Gastroesophageal sphincter (tissue), 4 donors: ENCODE results near the gene ALPP. TPM values are rescaled to one million over a fixed set of nuclear protein-coding genes. Genes with fewer than 3 reads are reported as not detected.
"Not testable (repeated sequence)": the region's sequence is repeated elsewhere in the genome, so short reads cannot be mapped to it uniquely, and the experiment has no call there.

ENCODE experiments used
- ATAC-seq: fragments of 150-250 bp; one replicate; pipeline ENCODE4 v1.9.1; 2016; ENCODE audit warnings: mild to moderate bottlenecking, moderate library complexity
- H3K27ac ChIP-seq, 4 donors: fragments of 200-600 bp; sonication (generic) in 3 of 4; 1 replicate in 3 of 4; 2 replicates in 1 of 4; pipeline ENCODE4 v1.5.1; 2016 to 2019
- H3K27me3 ChIP-seq: fragments of 200-600 bp; sonication (generic); one replicate; pipeline ENCODE4 v1.5.1; 2019
- H3K36me3 ChIP-seq, 2 donors: fragments of 200-600 bp; sonication (generic); one replicate each; pipeline ENCODE4 v1.5.1; 2019; ENCODE audit warnings: control low read depth in 1 of 2
- H3K4me1 ChIP-seq, 3 donors: fragments of 200-600 bp; sonication (generic); 1 replicate in 2 of 3; 2 replicates in 1 of 3; pipeline ENCODE4 v1.5.1; 2016 to 2019; ENCODE audit warnings: control low read depth in 2 of 3
- H3K4me3 ChIP-seq, 2 donors: fragments of 200-600 bp; sonication (generic); one replicate each; pipeline ENCODE4 v1.5.1; 2019; ENCODE audit warnings: mild to moderate bottlenecking in 1 of 2, moderate library complexity in 1 of 2
- H3K9me3 ChIP-seq, 3 donors: fragments of 200-600 bp; sonication (generic); one replicate each; pipeline ENCODE4 v1.5.1; 2017 to 2019; ENCODE audit warnings: control low read depth in 2 of 3
- CTCF ChIP-seq, 4 experiments: fragments of 200-600 bp in 2 of 4; fragments of 450-650 bp in 2 of 4; sonication (generic) in 1 of 4; IDR thresholded peaks; one replicate each; pipeline ENCODE4 v1.5.1; 2017 to 2019; ENCODE audit warnings: antibody characterized with exemption in 4 of 4, mild to moderate bottlenecking in 2 of 4, moderate library complexity in 2 of 4
- EP300 ChIP-seq: sonication (generic); formaldehyde crosslinking; IDR thresholded peaks from one replicate; pipeline ENCODE4 v1.6.1; 2017; ENCODE audit warnings: antibody characterized with exemption, mild to moderate bottlenecking
- POLR2A ChIP-seq, 2 donors: fragments of 450-650 bp; IDR thresholded peaks; one replicate each; pipeline ENCODE4 v1.6.1; 2017; ENCODE audit warnings: antibody characterized with exemption in 2 of 2, mild to moderate bottlenecking in 2 of 2, moderate library complexity in 1 of 2
- POLR2AphosphoS5 ChIP-seq: sonication (generic); formaldehyde crosslinking; IDR thresholded peaks from one replicate; pipeline ENCODE4 v1.6.1; 2017; ENCODE audit warnings: antibody characterized with exemption
- WGBS, 2 donors: methylation state at CpG; one replicate each; pipeline ENCODE4 v1.1.5; 2018; ENCODE audit warnings: low coverage in 1 of 2; 5-methylcytosine and 5-hydroxymethylcytosine counted together
- total RNA-seq, 4 donors: library from RNA; depleted of rRNA; stranded (reverse); fragments of >200 nt; gene quantifications; one replicate each; pipeline ENCODE4 v1.1.0, GENCODE V29; 2016

Gene ALPP
- total RNA-seq, 4 donors from 2014 or later, result not detected

- no peaks in the 10 kb centered on the region for H3K36me3 ChIP-seq
- 60 to 82% methylated on average over 1 to 4 of the region's 8 CpGs for WGBS, 2 donors
Measured at GRCh38 chr2:232362174-232362900, 16.2 kb upstream of the ALPP start.

GRCh38 chr2:232363064-232363783, 15.3 kb upstream of the ALPP start:
- not testable (repeated sequence) for H3K4me3 ChIP-seq, H3K9me3 ChIP-seq, H3K27ac ChIP-seq, H3K36me3 ChIP-seq, H3K4me1 ChIP-seq, ATAC-seq
- 94% methylated on average over 2 of the region's 12 CpGs; no CpG with 5 or more reads in 1 of the 2 donors for WGBS, 2 donors
- peaks cover 19% of the 10 kb centered on the region for H3K27me3 ChIP-seq

More at GRCh38 chr2:232362174-232362900, 16.2 kb upstream of the ALPP start:
- Histone ChIP-seq H3K4me3 (no peak overlapping the region), H3K27ac (no peak overlapping the region), H3K9me3 (no peaks in the 10 kb centered on the region), H3K27me3 (peaks cover 10% of the 10 kb centered on the region), H3K4me1 (no peaks in the 10 kb centered on the region)
- ATAC-seq, result no peak
- TF ChIP-seq EP300 (no peak), POLR2A (IDR thresholded peaks at IDR 0.05) (no peak), CTCF (IDR thresholded peaks at IDR 0.05) (no peak), POLR2AphosphoS5 (no peak)

GRCh38 chr2:232363784-232364615, 14.6 kb upstream of the ALPP start:
- no peak for TF ChIP-seq POLR2AphosphoS5
- TF ChIP-seq CTCF (IDR thresholded peaks at IDR 0.05), result no peak
- TF ChIP-seq POLR2A (IDR thresholded peaks at IDR 0.05), result no peak
- TF ChIP-seq EP300, result no peak
- H3K27ac ChIP-seq, result no peak overlapping the region
- H3K9me3 ChIP-seq, result no peaks in the 10 kb centered on the region
- ATAC-seq, result no peak
- no peak overlapping the region for H3K4me3 ChIP-seq
- peaks cover 23% of the 10 kb centered on the region for H3K27me3 ChIP-seq
- 29 to 65% methylated on average over 1 to 5 of the region's 14 CpGs for WGBS, 2 donors
- H3K4me1 ChIP-seq, result no peaks in the 10 kb centered on the region
- H3K36me3 ChIP-seq, result no peaks in the 10 kb centered on the region

GRCh38 chr2:232364806-232365594, 13.6 kb upstream of the ALPP start:
- ATAC-seq, H3K9me3 ChIP-seq, H3K36me3 ChIP-seq, H3K4me3 ChIP-seq, H3K4me1 ChIP-seq, H3K27ac ChIP-seq: not testable (repeated sequence)
- WGBS, 2 donors, result 100% methylated on average over 1 of the region's 18 CpGs; no CpG with 5 or more reads in 1 of the 2 donors
- peaks cover 23% of the 10 kb centered on the region for H3K27me3 ChIP-seq

- TF ChIP-seq POLR2A (IDR thresholded peaks at IDR 0.05) (no peak), POLR2AphosphoS5 (no peak), CTCF (IDR thresholded peaks at IDR 0.05) (no peak), EP300 (no peak)
- no peak overlapping the region for H3K27ac ChIP-seq
- 0 to 100% methylated on average over 2 to 6 of the region's 20 CpGs for WGBS, 2 donors
- H3K36me3 ChIP-seq, result no peaks in the 10 kb centered on the region
- no peaks in the 10 kb centered on the region for H3K9me3 ChIP-seq
- ATAC-seq, result peak; percentile 44
- no peak overlapping the region for H3K4me3 ChIP-seq
- no peaks in the 10 kb centered on the region for H3K4me1 ChIP-seq
- peaks cover 23% of the 10 kb centered on the region for H3K27me3 ChIP-seq
Measured at GRCh38 chr2:232365621-232366321, 12.8 kb upstream of the ALPP start.

- not testable (repeated sequence) for ATAC-seq, H3K36me3 ChIP-seq, H3K4me3 ChIP-seq, H3K9me3 ChIP-seq, H3K27ac ChIP-seq, H3K4me1 ChIP-seq
- WGBS, 2 donors, result no CpG with 5 or more reads among the region's 23 CpGs
- peaks cover 23% of the 10 kb centered on the region for H3K27me3 ChIP-seq
Measured at GRCh38 chr2:232366461-232366860, 12.1 kb upstream of the ALPP start.
